Activated CD8-positive, alpha-beta memory T cell treated with anti-CD3 and anti-CD28 coated beads for 1 hour (primary cell): ENCODE measurements around the gene IFT27.
A peak's percentile ranks its signal among the peaks of the same experiment; 100 is the strongest.

Source experiments
- DNase-seq, 2 donors: peaks; one replicate each; pipeline ENCODE4 v3.0.0-alpha.2; 2020; ENCODE audit warnings: low read depth in 1 of 2; ENCODE audit errors: extremely low read depth in 1 of 2

IFT27 gene, protein sequence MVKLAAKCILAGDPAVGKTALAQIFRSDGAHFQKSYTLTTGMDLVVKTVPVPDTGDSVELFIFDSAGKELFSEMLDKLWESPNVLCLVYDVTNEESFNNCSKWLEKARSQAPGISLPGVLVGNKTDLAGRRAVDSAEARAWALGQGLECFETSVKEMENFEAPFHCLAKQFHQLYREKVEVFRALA

DNA sequence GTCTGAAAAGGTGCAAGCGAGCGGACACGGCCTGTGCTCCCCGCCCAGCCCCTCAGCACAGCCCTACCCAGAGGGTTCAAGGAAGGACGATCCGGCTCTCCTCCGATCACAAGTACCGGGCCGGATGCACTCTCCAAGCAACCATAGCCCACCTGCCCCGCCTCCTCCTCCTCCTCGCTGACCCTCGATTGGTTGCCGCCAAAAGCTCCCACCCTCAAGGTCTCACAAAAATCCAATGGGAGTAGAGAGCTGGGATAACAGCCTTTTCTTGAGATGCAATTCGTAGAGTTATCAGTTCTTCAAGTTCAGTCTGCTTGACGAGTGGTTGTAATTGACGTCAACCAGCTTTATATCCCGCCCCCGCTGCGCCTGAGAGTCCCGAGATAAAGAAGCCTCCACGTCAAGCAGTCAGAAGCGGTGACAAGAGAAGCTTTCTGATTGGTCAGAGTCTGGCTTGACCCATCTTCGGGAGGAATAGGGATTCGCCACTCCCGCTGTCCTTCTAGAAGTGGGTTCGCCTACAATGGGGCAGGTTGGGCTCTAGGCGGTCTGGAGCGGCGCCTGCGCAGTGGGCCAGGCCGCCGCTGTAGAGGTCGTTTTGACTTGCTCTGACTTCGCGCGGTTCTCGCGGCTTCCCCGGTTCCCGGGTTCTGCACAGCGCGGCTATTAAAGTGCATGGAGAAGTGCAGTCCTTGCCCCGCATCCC, at the start of gene IFT27:
Gene IFT27 (minus strand): TSS at position 156 of the 706 bp plus-strand sequence. CDS start 412 bp downstream, outside the sequence.
- DNase-seq: peak; percentile 84 to 95

DNA sequence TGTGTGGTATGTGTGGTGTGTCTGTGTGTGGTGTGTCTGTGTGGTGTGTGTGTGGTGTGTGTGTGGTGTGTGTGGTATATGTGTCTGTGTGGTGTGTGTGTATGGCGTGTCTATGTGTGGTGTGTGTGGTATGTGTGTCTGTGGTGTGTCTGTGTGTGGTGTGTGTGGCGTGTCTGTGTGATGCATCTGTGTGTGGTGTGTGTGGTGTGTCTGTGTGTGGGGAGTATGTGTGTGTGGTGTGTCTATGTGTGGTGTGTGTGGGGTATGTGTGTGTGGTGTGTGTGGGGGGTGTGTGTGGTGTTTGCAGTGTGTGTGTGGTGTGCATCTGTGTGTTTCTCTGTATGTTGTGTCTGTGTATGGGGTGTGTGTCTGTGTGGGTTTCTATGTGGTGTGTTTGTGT, 48.7 kb upstream of the IFT27 start:
- no peak for DNase-seq

DNA sequence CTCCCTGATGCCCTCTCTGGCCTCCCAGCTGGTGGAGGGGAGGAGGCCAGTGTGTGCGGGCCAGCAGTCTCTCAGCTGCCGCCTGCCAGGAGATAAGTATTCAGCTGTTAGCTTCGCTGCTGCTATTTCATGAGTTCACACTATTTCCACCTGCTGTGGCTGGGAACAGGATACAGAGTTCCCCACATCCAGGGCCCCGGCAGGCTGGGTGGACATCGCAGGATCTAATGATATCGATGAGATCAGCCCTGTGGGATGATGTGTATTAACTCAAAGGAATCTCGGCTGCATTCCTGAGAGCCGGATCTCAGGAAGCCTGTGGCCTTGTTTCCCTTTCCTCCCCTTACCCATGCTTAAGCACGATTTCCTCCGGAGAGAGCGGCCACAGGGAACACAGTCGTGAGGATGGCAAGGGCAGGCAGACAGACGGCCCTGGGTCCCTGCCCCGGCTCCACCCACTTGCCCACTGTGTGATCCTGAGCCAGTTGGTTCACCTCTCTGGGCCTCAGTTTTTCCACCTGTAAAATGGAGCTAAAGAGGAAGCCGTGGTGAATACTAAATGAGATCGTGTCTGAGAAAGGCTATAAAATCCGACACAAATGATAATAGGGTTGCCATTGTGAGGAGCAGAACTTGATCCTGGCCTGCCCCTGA, 47.4 kb upstream of the IFT27 start:
- no peak for DNase-seq

DNA sequence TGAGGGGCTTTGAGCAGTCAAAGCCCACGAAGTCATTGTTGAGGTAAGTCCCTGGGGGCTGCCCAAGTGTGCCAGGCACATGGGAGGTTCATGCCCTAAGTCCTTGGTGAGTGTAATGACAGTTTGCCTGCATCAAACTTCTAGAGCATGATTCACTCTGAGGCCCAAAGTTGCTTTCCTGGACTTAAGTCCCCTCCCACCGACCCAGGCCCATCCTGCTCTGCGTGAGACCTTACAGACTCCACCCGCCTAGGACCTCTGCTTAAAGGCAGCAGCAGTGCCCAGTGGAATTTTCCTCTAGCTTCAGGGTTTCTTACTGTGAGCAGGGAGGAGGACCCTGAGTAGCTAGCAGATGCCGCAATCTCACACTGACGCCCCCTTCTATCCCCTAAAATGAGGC, 46.7 kb upstream of the IFT27 start:
- DNase-seq: no peak

DNA sequence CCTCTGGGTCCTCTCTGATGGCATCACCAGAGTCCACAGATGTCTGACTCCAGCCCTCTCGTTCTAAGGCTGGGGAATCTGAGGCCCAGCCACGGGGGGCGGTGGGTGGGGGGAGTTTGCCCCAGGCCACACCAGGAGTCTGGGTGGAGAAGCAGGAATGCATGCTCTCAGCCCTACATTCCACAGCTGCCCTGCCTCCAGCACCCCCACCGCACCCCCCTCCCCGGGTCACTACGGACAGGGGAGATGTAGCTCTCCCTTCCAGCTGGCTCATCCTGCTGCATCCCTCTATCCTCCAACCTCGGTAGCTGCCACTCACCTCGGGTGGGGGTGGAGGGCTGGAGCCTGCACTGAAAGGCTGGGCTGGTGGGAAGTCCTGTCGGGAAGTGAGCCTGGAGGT, 43.2 kb upstream of the IFT27 start:
- DNase-seq: no peak

DNA sequence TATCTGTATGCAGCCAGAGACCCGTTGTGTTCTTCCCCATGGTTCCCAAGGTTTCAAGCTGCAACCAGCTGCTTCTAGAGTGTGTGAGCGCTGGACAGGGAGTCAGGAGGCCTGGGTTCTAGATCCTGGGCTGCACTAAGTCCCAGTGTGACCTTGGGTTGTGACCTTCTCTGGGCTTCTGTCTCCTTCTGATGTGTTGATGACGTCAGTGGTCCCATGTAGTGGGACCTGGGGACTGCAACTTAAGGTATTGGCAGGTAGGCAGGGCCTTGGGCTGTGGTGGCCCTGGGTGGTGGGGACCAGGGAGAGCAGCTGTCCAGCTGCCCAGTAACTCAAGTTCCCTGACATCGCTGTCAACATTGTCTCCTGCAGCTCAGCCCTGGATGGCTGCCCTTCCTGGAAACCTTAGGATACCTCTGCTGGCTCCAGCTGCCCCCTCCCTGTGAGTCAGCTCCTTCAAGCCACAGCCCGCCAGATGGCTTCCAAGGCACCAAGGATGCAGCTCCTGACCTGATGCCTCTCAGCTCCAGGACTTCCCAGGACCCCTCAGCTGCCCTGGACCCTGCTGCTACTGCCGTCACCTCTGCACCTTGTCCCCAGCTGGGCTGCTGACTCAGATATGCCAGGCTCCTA, 42.2 kb upstream of the IFT27 start:
- DNase-seq: no peak

DNA sequence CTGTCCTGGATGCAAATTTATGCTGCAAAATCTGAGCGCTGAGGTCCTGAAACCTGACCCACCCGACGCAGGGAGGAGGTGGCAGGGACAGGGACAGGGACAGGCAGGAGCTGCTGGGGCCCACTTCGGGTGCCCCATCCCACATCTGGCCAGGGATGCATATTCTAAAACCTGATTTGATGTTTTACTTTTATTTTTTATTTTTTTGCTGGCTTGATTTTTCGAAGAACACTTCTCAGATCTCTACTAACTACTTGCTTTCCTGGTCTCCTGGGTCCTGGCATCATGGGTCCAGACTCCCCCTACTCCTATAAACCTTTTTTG, 41.6 kb upstream of the IFT27 start:
- no peak for DNase-seq

DNA sequence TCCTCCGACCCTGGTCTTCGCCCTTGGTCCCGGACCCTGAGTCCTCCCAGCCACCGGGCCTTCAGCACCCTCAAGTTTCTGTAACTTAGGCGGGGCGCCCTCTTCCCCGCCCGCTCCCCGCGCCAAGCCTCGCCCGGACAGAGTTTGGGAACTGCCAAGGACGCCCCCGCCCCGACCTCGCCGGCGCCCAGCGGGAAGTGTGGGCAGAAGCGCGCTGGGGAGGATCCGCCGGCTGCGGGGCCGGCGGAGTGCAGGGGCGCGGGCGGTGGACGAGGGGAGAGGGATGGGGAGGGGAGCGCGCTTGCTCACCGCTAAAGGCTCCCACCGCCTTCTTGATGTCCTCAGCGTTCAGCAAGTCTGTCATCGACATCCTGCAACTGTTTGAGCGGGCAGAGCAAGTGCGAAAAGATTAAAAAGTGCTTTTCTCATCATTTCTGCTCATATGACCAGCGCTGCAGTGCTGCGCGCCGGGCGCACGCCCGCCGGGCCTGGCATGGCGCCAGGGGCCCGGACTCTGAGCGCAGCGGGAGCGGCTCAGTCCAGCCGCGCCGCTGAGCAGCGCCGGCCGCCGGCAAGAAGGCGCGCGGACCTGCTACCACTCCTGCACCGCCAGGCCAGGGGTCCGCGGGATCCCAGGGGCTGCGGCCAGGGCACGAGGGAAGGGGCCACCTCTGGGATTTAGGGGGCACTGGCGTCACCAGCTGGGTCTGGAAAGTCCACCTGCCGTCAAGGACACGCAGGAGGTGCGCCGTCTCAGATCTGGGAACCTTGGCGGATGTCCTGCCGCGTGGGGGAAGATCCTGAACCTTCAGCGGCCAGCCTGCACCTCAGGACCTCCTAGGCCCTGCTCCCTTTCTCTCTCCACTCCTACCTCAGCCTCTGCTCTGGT, 41.0 kb upstream of the IFT27 start, which contains the start of gene PVALB:
Gene PVALB (minus strand): TSS at position 400 of the 889 bp plus-strand sequence. CDS start 30 bp downstream, at position 370.
- DNase-seq: no peak

DNA sequence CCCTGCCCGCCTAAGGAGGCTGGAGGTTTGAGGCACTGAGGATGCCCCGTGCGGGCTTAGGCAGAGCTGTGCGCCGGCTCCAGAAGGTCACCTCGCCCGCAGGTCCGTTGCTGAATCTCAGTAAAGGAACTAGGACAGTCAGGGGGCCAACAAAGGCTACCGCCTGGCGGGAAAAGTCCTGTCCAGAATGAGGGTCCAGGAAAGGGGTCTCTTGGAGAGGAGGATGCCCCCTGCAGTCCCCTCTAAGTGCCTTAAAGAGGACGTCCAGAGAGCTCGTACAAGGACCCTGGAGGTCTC, 40.4 kb upstream of the IFT27 start:
- no peak for DNase-seq

DNA sequence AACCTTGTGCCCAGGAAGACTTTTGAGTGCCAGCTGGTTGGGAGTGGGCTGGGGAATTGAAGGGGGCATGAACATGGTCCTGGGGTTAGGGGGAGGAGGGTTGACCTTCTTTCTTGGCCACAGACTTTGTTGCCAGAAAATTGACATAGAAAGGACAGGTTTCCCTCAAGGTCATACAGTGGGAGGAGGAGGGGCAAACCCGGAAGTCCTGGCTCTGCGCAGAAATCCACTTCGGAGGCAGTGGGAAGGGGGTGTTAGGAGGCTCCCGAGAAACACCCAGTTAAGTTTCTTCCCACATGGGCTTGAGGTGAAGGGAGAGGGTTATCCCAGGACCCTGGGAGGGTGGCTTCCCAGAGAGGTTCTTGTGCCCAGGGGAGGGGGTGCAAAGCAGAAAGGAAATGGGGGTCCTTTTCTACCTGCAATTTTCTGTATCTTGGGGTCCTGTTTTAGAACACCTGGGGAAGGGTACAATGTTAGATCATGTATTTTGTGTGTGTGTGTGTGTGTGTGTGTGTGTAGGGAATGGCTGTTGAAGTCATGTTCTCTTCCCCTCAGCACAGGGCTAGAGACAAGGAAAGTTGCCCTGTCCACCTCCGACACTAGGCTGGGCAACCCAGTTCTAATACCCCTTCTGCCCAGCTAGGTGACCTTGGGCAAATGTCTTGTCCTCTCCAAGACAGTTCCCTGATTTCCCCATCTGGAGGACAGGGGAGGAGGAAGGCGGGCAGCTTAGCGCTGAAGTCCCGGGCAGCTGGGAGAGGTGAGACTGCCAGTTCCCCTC, 39.8 kb upstream of the IFT27 start:
- DNase-seq: no peak

DNA sequence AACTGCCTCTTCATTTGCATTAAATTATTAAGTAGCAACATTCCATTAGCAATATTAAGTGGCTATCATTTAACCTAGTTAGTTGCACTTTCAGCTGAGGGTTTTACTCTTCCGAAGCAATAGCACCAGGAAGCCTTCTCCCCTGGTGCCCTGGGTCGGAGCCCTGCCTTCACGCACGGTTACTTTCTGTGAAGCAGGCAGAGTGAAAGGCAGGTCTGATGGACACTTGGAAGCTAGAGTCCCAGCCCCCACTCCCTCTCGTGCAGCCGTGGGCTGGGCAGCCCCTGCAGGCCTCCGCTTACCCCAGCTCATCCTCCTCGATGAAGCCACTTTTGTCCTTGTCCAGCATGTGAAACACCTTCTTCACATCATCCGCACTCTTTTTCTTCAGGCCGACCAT, 38.9 kb upstream of the IFT27 start:
- DNase-seq: no peak

DNA sequence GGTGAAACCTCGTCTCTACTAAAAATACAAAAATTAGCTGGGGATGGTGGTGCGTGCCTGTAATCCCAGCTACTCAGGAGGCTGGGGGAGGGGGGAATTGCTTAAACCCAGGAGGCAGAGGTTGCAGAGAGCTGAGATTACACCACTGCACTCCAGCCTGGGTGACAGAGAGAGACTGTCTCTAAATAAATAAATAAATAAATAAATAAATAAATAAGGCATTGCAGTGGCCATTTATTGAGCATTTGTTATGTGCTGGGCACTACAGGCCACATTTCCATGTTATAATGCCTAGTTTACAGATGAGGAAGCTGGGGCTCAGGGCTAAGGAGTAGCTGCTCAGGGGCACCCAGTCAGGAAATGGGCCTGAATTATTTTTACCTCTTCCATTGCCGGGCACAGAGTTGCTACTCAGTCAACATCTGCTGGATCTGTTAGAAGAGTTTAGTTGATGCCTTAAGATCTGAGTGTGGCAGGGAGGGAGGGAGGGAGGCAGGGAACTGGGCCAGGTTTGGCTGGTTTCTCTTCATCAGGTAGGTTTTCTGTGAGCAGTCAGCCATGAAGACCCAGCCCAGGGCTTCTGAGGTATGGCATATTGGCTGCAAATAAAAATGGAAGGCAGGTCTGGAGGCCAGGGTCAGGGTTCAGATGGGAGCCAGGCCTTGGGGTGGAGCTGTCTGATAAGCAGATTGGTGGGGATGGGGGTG, 35.3 kb upstream of the IFT27 start:
- no peak for DNase-seq

DNA sequence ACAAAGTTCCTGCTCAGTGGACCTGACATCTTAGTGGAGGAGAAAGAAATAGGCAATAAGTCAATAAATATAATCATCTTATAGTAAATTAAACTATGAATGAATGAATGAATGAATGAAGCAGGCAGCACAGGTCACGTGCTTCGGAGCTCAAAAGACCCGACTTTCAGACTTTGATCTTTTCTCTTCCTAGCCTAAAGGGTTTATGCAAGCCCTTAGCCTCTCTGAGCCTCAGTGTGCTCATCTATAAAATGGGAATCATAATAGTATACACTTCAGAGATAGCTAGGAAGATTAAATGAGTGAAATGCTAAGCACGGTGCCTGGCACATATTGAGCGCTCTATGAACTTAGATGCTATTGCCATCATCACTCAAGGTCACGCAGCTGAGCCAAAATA, 33.4 kb upstream of the IFT27 start:
- DNase-seq: no peak

DNA sequence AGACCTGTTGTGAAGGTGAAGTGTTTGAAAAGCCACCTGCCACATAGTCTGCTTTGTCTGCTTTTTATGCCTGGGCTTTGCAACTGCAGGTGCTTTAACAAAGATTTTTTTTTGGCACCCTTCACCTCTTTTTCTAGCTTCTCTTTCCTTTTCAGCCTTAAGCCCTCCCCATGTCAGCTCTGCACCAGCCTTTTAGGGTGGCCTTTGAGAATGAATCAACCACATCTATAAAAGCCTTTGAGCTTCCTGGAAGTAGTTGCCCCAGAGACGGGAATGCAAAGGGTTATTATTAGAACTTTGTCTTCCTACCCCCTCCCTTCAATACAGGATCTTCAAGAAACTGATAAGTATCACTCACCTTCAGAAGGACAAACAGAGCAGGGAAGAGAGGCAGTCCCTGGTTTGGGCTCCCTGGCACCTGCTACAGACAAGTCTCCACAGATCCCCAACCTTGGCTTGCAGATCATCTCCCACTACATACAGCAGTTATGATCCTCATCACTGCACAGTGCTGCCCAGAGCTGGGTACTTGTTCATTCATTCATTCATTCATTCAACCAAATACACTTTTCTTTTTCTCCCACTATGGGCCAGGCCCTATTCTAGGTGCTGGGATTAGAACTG, 32.9 kb upstream of the IFT27 start:
- no peak for DNase-seq

DNA sequence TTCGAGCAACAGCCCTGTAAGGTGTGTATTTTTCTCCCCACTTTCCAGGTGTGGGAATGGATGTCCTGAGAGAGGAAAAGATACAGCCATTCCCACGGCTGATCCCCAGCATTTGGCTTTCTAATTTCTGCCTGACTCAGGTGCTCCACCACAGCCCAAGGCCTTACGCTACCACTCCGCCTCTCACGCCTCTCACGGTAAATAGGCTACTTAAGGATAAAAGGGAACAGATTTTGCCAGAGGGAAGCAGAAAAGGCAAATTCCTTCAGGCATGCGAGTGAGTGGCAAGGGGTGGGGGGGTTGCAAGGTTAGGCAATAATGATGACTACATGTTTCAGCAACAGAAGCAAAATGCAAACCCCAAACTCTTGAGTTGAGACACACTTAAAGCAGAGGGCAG, 31.7 kb upstream of the IFT27 start:
- DNase-seq: no peak

DNA sequence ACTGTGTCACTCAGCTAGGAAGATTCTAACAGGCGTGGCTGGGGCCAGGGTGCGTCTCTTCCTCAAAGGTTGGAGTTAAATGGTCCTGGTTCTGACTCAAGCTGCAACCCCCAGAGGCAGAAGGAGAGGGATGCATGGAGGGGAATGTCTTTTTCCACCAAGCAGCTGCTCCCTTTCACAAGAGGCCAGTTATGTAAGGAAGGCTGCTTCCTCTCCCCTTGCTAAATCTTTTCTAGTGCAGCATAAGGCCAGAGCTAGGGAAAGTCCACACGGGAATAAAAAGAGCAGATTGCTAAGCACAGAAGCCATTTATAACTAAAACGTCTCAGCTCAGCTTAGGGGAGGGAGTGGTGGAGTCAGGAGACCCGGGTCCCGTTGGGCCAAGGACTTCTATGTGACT, 30.9 kb upstream of the IFT27 start:
- DNase-seq: no peak

DNA sequence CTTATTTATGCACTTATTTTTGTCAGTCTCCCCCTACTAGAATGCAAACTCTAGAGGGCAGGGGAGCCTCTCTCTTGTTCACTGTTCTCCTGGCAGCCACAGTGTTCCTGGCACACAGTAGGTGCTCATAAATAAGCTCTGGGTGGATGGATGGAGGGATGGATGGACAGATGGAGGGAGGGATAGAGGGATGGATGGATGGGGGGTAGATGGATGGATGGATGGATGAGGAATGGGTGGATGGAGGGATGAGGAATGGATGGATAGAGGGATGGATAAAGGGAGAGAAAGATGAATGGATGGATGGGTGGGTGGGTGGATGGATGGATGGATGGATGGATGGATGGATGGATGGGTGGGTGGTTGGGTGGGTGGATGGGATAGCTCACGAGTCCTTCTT, 27.4 kb upstream of the IFT27 start:
- no peak for DNase-seq

DNA sequence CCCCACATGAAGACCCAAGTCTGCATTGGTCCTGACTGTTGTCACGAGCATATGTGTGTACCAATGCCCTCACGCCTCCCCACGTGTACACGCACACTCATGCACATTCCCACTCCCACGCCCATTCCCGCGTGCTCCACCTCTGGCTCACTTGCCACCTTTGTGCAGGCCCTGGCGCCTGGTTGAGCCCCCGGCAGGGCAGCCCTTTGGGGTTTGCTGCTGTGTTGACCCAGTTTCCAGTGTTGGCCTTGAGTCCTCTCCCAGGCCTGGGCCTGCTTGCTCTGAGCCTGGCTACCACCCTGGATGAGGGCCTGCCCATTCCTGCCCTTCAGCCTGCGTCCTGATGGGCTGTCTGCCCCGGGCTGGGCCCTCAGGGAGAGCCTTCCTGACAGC, 22.8 kb upstream of the IFT27 start:
- no peak for DNase-seq

DNA sequence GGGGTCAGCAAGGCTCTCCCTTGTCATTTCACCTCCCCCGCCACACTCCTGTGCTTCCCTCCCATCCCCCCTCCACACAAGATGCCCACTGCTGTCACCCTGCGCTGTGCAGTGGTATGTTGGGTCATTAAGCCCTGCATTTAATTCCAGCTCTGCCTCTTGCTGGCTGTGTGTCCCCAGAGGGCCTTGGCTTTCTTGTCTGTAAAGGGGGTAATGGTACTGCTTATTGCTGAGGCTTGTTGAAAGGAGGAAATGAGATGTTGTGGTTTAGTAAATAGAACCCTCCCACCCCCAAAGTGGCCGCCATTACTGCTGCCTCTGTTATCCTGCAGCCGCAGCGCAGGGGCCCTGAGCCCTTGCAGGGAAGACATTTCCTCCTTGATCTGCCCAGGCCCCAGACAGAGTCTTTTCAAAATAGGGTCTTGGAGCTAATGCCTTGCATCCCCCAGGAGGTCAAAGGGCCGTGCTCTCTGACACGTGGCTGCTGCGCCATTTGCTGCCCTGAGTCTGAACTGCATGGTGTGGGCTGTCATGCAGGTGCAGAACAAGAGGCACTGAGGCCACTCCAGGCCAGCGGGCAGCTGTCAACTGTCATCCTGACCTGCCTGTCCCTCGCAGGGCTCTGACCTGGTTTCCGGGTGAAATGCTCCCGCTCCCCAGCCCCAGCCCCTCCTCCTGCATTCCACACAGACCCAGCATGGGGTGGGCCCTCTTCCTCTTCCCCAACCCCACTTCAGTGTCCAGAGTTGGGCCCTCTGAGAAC, 22.2 kb upstream of the IFT27 start:
- DNase-seq: no peak
